Activated CD4-positive, alpha-beta T cell treated with anti-CD3 and anti-CD28 coated beads, Interleukin-10, Interleukin-2, amounts not matched to agents 100 ng/mL and 50 ng/mL, durations not matched to agents 16 hours and 8 hours (primary cell): ENCODE data around the gene ADAMTS17.

Source experiments
- DNase-seq: peaks from one replicate; pipeline ENCODE4 v3.0.0-alpha.2; 2020

ADAMTS17 gene

DNA sequence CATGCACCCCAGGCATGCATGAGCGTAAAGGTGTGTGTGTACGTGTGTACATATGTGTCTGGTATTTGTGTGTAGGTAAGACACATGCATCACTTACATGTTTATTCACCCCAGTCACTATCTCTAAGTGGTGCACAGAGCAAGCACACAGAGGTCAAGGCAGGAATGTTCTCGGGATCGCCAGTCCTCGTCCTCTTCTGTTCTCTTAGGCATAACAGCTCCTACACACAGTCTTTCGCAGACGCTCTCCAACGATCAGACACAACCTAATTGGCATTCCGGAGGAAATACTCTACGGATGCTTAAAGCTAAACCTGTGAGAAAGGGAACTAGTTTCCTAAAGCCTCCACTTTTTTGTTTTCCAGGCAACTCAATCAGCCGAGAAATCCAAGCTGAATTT is 95.9 kb downstream of the ADAMTS17 start:
- DNase-seq = no peak

DNA sequence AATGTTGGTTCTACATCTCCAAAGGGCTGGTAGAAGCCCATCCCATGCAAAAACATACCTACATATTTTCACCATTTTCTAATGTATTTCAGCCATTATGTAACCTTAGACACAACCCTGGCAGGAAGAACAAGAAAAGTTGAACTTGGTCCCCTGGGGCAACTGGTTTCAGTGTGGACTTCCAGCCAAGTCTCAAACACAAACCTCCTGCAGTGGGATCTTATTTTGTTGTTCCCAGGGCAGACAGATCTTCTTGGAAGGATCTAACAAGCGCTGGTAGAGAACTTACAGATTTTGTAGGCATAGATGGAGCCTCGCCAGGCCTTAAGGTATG is 96.3 kb downstream of the ADAMTS17 start:
- DNase-seq = no peak

DNA sequence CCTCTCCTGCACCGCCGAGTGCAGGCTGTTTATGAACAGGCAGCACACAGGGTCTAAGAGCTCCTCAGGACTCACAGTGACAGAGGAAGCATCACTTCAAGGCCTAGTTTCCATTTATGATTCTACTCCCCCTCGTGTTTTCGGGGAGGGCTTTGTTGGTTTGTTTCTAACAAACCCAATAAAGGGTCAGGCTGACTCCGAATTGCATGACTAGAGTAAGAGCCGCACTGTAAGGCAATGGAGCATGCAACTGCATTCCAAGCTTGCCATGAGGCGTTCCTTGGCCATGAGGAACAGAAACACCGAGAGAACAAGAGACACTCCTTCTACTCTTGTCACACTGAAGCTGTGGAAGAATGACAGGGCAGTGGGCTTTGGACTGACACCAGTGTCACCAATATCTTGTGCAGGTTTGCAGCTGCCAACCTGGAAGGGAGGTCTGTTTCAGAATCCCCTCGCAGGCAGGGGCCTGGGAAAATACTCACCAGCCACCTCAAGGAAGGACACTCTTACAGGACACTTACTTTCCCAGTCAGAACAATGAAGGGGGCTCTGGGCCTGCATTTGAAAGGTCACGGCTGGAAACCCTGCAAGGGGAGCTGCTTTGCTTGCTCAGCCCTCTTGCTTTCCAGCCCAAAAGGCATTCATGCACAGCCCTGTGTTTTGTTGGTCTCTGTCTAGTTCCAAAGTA is 96.8 kb downstream of the ADAMTS17 start:
- DNase-seq = no peak

DNA sequence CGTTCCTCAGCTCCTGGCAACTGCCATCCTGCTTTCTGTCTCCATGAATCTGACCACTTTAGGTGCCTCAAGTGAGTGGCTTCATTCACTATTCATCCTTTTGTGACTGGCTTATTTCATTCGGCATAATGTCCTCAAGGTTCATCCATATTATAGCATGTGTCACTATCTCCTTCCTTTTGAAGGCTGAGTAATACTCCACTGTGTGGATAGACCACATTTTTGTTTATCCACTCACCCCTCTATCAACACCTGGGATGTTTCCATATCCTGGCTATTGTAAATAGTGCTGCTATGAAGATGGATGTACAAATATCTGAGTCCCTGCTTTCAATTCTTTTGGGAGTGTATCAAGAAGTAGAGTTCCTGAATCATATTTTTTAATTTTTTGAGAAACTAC is 98.8 kb downstream of the ADAMTS17 start:
- DNase-seq = no peak

DNA sequence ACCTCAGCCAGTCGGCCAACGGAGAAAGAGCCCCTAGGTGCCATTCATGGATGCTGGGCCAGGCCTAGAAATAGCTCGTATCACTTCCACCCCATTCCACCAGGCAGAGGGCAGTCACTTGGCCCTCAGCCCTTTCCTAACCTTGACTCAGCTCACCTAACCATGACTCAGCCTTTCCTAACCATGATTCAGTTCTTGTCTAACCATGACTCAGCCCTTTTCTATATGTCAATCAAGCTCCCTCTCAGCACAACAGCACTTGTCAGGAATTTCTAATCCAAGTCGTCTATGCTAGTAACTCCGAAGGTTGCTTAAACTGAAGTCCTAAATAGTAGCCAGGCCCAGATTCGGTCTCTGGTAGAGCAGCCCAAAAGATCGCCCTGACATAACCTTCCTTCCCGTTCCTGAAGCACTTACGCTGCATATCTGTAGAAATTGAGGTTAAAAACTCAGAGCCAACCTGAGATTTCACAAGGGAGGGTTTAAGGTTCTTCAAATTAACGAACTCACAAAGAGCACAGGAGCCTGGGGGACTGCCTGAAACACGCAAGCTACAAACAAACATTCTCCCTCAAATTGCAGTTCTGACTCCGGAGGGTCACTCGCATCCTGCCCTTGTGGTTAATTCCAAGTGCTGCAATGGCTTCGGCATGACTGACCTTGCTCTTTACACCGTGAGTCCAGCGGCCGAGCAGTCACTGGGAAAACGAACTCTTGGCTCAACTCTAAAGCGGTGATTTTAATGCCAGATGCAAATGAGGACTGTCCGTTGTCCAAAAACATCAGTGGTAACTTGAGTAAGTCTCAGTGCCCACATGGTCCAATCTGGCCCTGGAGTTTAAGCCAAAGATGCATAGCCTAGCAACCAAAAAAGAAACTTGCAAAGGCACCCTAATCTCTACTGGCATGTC is 99.9 kb downstream of the ADAMTS17 start:
- DNase-seq = peak; percentile 18

DNA sequence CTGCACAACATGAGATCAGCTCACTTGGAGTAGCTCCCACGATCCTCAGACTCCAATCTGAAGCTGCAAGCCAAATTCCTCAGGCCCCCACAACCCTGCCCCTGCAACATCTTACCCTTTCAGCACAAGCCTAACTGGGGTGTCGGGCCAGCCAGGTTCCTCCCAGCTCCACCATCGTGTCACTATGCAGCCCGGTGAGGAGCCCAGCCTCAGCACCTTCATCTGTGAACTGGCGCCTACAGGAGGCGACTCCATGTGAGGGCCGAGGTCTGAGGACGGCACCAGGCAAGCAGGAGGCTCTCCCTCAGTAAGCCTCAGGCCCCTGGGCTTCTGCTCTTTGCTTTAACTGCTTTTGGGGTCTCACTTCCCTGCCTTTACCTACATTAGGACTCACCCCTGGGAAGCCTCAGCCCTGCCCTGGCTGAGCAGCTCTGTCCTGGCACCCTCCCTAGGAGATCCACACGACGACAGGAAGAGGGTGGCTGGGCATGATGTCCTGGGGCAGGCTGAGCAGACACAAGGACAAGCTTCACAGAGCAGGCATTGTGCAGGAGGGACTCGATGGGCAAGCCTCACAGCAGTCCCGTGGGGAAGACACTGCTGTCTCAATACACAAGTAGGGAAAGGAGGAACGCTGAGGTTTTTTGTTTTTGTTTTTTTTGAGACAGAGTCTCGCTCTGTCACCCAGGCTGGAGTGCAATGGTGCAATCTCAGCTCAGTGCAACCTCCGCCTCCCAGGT is 104.6 kb downstream of the ADAMTS17 start:
- DNase-seq = no peak

DNA sequence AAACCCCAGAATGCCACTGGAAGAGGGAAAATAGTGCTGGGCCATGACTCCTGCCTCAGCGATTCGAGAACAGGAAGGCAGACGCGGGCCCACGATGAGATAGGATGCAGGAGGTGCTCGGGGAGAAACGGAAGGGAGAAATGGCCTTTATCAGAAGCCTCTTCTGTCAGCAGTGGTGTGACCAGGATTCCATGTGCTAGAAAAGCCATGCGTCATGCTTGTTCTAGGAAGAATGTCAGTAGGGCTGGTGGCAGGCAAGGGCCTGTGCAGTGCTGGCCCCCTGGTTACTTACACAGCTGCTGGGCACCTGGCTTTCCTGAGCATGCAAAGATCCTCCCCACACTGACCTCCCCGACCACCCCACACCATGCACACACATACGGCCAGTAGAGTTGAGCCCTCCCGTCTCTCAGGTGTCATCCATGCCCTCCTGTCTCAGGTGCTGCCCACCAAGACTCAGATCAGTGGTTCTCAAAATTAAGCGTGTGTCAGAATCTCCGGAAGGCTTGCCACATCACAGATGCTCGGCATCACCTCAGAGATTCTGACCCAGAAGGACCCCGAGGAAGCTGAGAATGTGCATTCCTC is 106.7 kb downstream of the ADAMTS17 start:
- DNase-seq = no peak

DNA sequence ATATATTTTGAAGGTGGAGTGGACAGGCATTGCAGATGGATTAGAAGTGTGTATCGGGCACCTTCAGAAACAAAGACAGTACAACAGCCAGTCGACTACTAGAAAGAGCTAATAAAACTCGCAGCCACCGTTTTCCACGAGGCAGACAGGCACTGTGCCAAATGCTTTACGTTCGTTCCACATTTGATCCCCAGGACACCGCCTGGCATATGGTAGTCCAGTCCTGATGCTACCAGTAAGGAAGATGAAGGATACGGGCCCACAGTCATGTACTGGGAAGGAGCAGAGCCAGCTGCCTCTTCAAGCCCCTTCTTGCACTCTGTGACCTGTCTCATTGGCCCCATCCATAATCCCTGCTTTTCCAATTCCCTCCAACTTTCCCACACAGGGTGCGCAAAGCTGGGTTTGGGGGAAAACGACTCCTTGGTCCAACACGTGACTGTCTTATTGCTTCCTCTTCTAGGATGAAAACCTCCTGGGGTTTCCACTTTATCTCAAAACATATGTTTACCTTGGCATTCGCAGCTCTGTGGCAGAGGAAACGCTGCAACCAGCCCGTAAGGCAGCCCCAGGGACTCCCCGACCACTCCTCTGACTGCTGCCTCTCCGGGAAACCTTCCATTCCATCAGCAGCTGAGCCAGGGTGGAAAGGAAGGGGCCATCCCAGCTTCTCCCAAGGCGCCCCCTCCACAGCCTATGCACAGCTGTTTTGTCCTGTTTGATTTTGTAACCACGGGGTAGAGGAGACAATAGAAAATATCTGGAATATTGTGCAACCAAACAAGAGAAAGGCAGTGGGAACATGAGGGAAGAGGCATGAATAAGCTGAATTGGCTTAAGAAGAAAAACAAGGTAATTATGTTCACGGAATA is 107.4 kb downstream of the ADAMTS17 start:
- DNase-seq = no peak

DNA sequence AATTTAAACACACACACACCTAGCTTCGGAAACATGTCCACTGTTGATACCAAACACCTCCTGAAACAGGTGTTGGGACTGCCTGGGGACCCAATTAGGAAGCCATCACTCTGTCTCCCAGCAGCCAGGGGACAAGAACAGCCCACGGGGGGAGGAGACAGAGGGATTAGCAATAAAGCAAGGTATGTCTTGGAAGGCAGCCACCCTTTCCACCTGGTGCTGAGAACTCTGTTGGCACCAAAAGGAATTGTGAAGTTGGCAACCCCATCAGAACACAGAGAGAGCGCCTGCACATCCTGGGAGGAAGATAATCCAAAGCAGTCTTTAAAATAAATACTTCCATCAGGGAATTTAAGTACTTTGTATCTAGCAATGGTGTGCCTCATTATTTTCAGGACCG is 111.0 kb downstream of the ADAMTS17 start:
- DNase-seq = no peak

DNA sequence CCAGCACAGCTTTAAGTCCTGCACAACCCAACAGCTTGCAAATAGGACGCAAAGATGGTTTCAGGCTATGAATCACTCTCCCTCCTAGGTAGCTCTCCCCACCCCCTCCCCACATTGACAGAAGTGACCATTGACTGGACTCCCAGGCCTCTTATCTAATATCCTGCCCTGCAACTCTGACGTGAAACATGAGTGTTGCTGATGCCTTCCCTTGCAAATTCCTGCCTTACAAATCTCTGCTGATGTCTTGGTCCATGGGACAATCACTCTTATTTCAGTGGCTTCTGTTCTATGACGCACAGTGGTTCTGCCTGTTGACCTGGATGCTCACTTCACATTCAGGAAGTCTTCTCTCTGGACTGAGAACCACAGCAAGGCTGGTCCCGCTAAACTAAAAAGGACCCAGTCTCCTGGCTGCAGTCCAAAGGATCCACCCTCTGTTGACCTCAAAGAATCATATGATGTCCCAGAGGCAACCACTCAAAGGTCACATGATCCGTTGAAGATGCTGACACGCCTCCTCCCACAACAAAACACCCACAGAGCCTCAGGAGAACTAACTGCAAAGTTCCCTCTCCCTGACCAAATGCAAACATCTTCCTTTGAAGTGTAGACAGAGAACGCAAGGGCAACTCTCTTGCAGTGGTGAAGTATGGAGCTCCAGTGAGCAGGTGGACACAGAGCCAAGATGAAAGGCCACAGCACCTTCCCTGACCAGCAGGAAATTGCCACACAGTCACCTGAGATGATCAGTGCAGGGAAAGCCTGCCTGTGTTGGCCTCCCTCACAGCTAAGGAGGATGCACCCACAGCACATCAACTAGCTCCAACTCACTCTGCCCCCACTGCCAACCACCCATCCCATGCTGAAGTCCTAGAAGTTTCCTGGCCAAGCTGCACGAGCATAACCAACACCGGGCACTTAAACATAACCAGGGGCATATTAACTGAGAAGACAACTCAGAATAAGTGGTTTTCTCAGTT is 112.3 kb downstream of the ADAMTS17 start:
- DNase-seq = no peak

DNA sequence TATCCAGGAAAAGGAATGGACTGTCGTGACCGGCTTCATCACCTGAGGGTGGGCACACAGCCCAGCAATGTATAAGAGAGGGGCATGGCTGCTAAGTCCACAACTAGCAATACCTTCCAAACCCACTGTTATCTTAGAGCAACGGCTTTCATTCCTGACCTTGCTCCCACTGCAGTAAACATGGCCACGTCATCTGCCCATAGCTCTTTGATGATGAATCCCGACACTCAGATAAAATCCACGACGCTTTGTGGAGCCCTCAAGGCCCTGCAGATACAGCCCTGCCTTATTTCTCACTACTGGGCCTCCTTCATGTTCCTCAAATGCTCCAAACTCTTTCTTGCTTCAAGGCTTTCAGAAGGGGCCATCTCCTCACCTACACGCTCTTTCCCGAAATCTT is 114.0 kb downstream of the ADAMTS17 start:
- no peak for DNase-seq

DNA sequence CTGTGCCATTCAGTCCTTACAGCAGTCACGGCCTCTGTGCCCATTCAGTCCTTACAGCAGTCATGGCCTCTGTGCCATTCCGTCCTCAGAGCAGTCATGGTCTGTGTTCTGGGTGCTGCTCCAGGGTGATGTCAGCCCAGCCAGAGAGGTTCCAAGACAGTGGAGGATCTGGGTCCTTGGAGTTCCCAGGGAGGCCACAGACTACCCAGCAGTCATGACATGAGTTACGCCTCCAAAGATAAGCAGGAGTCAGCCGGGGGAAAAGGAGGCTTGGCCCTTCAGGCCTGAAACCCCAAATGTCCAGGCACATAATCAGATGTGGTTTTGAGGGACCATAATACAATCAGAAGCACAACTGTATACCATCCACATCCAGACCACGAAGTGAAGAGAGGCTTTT is 115.7 kb downstream of the ADAMTS17 start:
- DNase-seq = no peak

DNA sequence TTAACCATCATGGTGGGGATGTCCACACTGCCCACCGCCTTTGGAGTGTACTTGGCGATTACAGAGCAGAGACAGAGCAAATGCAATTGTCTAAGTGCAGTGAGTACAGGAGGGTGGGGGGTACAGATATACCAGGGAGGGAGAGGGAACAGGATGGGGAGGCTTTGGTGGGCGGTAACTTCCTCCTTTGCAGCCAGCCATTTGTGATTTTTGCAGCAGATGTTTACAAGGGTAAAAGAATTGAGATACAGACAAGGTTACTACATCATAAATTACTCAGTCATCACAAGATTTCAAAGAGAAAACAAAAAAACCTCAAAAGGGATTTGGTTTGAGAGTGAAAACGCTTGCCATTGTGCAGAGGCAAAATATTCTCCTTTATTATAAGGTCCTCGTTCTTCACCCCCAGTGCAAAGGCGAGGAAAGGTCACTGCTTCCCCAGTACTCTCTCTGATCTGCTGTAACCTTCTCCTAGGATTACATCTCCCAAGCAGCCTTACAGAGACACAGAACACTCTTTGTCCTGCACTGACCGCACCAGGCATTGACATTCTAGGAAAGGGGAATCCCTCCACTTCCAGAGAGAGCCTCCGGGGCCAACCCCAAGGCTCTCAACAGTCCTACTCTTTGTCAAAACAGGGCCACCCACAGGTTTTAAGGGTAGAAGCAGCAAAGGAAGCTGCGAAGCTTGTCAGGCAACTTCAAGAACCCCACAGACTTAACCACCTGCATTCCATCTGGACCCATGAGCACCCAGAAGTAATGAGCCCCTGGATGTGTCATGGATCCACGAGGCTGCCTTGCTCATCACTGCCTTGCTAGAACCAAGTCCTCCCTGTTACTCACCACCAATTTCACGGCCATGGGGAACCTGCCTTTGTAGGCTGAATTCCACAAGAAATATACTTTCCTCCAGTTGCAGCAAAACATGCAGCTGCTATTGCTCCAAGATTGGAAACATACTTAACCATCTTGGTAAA is 117.3 kb downstream of the ADAMTS17 start:
- DNase-seq = no peak

DNA sequence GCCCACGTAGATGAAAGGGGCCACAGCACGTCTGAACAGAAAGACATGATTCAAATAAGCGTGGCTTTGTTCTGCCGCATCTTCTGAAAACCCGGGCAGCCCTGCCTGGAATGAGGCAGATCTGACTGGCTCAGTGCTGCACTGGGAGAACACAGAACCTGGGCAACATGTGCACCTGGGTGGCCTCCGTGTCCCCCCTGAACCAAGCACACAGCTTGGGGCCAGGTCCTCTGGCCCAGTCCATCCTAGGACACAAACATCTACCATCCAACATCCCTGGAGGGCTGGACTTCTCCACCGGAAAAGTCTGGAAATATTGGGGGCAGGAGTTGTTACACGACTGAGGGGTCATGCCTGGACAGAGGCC is 119.4 kb downstream of the ADAMTS17 start:
- no peak for DNase-seq

DNA sequence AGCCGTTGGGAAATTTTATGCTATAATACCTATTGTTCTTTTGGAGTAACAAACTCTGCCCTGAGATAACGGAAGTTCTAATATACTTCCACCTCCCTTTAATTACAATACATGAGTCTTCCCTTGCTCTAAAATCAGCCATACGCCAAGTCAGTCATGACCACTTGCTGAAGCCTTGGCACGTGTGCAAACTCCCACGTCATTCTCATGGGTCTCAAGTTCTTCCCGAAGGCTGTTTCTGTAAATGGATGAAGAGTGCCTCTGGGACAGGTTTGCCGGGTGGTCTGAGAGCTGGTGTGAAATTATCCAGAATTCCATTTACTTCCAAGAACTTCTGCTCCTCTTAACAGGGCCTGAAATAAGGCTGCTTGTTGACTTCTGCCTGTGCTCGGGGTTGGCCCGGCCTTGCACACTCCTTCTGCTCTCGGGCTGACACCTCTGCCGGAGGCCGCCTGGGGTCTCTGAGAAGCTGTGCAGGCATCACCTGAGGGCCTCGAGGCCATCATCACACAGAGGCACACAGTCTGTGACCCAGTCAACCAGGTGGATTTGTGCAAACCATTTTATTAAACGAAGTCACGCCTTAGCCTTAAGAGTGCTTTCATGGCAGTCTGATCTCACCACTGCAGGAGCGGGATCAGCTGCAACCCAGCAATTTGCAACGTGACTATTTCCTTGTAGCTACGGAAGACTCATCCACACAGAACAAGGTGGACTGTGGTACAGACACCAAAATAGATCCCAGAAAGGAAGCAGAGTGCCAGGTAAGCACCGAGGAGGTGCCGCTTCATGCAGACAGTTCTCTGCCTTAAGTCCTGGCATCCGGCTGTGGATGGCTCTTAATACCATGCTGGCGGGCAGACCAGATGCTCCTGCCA is 120.1 kb downstream of the ADAMTS17 start:
- no peak for DNase-seq

DNA sequence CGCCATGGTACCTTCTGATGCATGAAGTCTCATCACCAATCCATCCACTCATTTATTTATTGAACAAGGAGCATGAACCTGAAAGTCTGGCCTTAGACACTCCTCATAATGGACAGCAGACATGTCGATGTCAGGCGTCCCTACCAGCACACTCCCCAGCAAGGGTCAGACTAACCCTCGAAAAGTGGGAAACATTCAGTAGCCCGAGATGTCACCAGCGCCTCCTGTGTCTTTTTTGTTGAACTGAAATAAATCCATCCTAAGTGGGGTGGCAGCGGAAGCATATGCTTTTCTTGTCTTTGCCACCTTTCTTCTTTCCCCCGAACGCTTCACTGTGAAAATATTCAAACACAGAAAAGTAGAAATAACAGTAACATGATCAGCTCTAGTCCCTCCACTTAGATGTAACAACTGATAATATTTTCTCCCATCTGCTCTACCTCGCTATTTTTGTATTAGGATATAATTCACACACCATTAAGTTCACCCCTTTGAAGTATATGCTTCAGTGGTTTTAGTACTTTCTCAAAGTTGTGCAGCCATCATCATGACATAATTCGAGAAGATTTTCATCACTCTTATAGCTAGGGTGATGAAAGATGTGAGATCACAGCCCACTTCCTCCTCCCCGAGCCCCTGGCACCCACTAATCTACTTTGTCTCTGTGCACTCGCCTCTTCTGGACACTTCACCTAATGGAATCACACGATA is 121.6 kb downstream of the ADAMTS17 start:
- DNase-seq = no peak

DNA sequence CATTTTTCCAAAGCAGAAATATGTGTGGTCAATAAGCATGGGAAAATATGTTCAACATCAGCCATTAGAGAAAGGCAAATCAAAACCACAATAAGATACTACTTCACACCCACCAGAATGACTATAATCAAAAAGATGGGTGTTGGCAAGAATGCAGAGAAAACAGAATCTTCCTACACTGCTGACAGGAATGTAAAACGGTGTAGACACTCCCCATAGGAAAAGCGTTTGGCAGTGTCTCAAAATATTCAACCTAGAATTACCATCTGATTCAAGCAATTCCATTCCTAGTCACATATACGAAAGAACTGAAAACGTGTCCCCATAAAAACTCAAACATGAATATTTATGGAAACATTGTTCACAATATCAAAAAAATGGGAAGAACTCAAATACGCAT is 123.3 kb downstream of the ADAMTS17 start:
- DNase-seq = no peak

DNA sequence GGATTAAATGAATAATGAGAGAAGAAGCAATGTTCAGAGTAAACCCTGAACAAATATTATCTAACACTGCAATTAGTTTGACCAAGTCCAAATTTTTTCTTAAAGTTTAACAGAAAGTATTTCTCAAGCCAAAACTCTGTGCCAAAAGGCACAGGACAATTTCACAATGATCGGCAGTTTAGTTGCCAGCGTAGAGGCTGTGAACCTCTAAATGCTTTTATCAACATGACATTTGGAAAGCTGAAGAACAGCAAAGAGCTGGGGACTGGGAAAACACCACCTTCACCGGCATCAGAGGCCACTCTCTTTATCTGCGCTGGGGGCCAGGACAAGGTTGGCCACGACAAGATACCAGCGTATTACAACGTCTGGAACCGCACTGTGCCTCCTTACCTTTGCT is 125.6 kb downstream of the ADAMTS17 start:
- no peak for DNase-seq
